GM12878 (cell line): ENCODE results near the gene DGKB. TPM values are rescaled to one million over a fixed set of nuclear protein-coding genes. Genes with fewer than 3 reads are reported as not detected.

Experiments used
- ATAC-seq: fragments of 200-7000 bp; cut with Tn5 transposase; 3 replicates; pipeline ENCODE4 v1.9.1; 2020; ENCODE audit warnings: mild to moderate bottlenecking, moderate library complexity
- BruUV-seq: library from RNA; stranded (reverse); fragments of 400-500 nt; replicated peaks from 2 replicates; lab custom pipeline; 2021; lab: Mats Ljungman, UMichigan
- CTCF ChIA-PET: fragments of 300-600 bp; sonication (Branson Sonifier 250); formaldehyde crosslinking; extraction: SDS; loops from one replicate; lab custom pipeline; 2021; ENCODE audit warnings: inconsistent platforms; lab: Yijun Ruan, JAX
- POLR2A ChIA-PET: fragments of 350-600 bp; formaldehyde crosslinking; extraction: SDS; loops from one replicate; lab custom pipeline; 2021; ENCODE audit warnings: inconsistent platforms; lab: Charles Lee
- RAD21 ChIA-PET: fragments of 300-600 bp; sonication (Branson Sonifier 250); formaldehyde crosslinking; loops from one replicate; lab custom pipeline; 2023; ENCODE audit warnings: antibody characterized with exemption; ENCODE audit not compliant: unreplicated experiment; lab: Charles Lee
- SMC1A ChIA-PET: fragments of 300-600 bp; sonication (Branson Sonifier 250); formaldehyde crosslinking; loops from one replicate; lab custom pipeline; 2023; ENCODE audit not compliant: unreplicated experiment, uncharacterized antibody; lab: Charles Lee
- DNase-seq: peaks from one replicate; pipeline ENCODE4 v3.0.0-alpha.2; 2011; ENCODE audit warnings: low read depth, low spot score
- FAIRE-seq: peaks from 3 replicates; lab custom pipeline; 2011; peaks lifted over from hg19 to GRCh38; lab: Jason Lieb, UNC
- H2AFZ ChIP-seq: 2 replicates; pipeline ENCODE4 v1.6.0; 2011; ENCODE audit warnings: low read depth, low read length, control low read depth; ENCODE audit not compliant: control insufficient read depth
- H3K27ac ChIP-seq: 2 replicates; pipeline ENCODE4 v1.5.1; 2011; ENCODE audit warnings: control low read depth; ENCODE audit not compliant: control insufficient read depth, insufficient read depth
- H3K27me3 ChIP-seq, 2 experiments: replicated peaks in 1 of 2; 2 replicates each; pipeline versions ENCODE4 v1.6.0 to v1.6.1; 2011; ENCODE audit warnings: low read length in 1 of 2; ENCODE audit not compliant: control insufficient read depth in 2 of 2, insufficient read depth in 2 of 2
- H3K36me3 ChIP-seq, 2 experiments: 2 replicates each; pipeline ENCODE4 v1.5.1; 2011; ENCODE audit warnings: low read length in 1 of 2; ENCODE audit not compliant: control insufficient read depth in 2 of 2, insufficient read depth in 2 of 2
- H3K4me1 ChIP-seq: 2 replicates; pipeline ENCODE4 v1.6.1; 2011; ENCODE audit warnings: mild to moderate bottlenecking, low read length, moderate library complexity, mixed read lengths; ENCODE audit not compliant: control insufficient read depth, insufficient read depth
- H3K4me2 ChIP-seq: 2 replicates; pipeline ENCODE4 v1.6.0; 2011; ENCODE audit warnings: control low read depth; ENCODE audit not compliant: control insufficient read depth, insufficient read depth
- H3K4me3 ChIP-seq: fragments of 200-600 bp; sonication (generic); 2 replicates; pipeline ENCODE4 v1.5.1; 2016
- H3K79me2 ChIP-seq: 2 replicates; pipeline ENCODE4 v1.6.0; 2011; ENCODE audit warnings: low read length; ENCODE audit not compliant: control insufficient read depth, insufficient read depth
- H3K9ac ChIP-seq: 2 replicates; pipeline ENCODE4 v1.8.0; 2011; ENCODE audit warnings: low read length, control low read depth, mixed read lengths; ENCODE audit not compliant: control insufficient read depth, insufficient read depth
- H3K9me3 ChIP-seq: replicated peaks from 3 replicates; pipeline ENCODE4 v1.5.1; 2011; ENCODE audit warnings: mild to moderate bottlenecking, low read length; ENCODE audit not compliant: control insufficient read depth, insufficient read depth
- H4K20me1 ChIP-seq: 2 replicates; pipeline ENCODE4 v1.6.0; 2011; ENCODE audit not compliant: control insufficient read depth, insufficient read depth
- ATF7 ChIP-seq: fragments of 450-650 bp; IDR thresholded peaks from 2 replicates; pipeline ENCODE4 v1.6.1; 2016; ENCODE audit warnings: low read depth, mild to moderate bottlenecking
- CHD1 ChIP-seq: IDR thresholded peaks from 2 replicates; pipeline ENCODE4 v1.6.1; 2012; ENCODE audit warnings: low read depth, low read length, improper control_type of control experiment
- EP300 ChIP-seq, 2 experiments: fragments of 150-350 bp in 1 of 2; IDR thresholded peaks; 2 replicates each; pipeline ENCODE4 v1.6.1; 2011 to 2012; ENCODE audit warnings: low read depth in 2 of 2, low read length in 2 of 2, borderline replicate concordance in 1 of 2, improper control_type of control experiment in 1 of 2, inconsistent platforms in 1 of 2; ENCODE audit not compliant: control insufficient read depth in 1 of 2
- NR2C1 ChIP-seq: fragments of 450-650 bp; IDR thresholded peaks from 2 replicates; pipeline ENCODE4 v1.6.1; 2017; ENCODE audit warnings: antibody characterized with exemption, mild to moderate bottlenecking, moderate library complexity
- SREBF2 ChIP-seq: IDR thresholded peaks from 2 replicates; pipeline ENCODE4 v1.6.1; 2012; ENCODE audit warnings: mild to moderate bottlenecking, low read length
- ZZZ3 ChIP-seq: IDR thresholded peaks from 2 replicates; pipeline ENCODE4 v1.6.1; 2011; ENCODE audit warnings: low read depth; ENCODE audit not compliant: control insufficient read depth, insufficient read length
- in situ Hi-C: fragments of 300-500 bp; cut with MboI; formaldehyde crosslinking; loops from 9 replicates; pipeline ENCODE4 v1.14.3; 2018; ENCODE audit warnings: mixed read lengths
- intact Hi-C: fragments of 100-400 bp; cut with micrococcal nuclease; formaldehyde crosslinking; loops from one replicate; pipeline ENCODE4 v1.14.2; 2022; ENCODE audit not compliant: unreplicated experiment
- polyA plus RNA-seq, 11 experiments: library from polyadenylated mRNA; depleted of rRNA in 4 of 11; unstranded in 6 of 11; stranded (reverse) in 5 of 11; fragments of >200 nt; fragmentation: Nextera tagmentation in 4 of 11; fragmentation: Illumina TruSeq in 1 of 11; extraction: Ambion mirVana in 4 of 11; extraction: Trizol in 1 of 11; gene quantifications; 1 replicate in 1 of 11; 2 replicates in 10 of 11; pipeline versions ENCODE4 v1.2.1 to v1.2.3, GENCODE V29; 2011 to 2016; ENCODE audit warnings: inconsistent platforms in 2 of 11, missing spikeins in 2 of 11, low read depth in 1 of 11
- total RNA-seq, 4 experiments: library from RNA; depleted of rRNA in 3 of 4; stranded (reverse); fragments of >200 nt in 3 of 4; fragmentation: Illumina TruSeq in 1 of 4; extraction: Trizol in 1 of 4; gene quantifications; 2 replicates each; pipeline versions ENCODE4 v1.2.1 to v1.2.3, GENCODE V29; 2013 to 2021
- TF ChIP-seq, protein P1 (sequence below): fragments of 450-650 bp; IDR thresholded peaks from 2 replicates; pipeline ENCODE4 v1.6.1; 2017; ENCODE audit warnings: mild to moderate bottlenecking, moderate library complexity

DGKB gene
- total and polyA plus RNA-seq, 10 of the 15 experiments (the other 5 are each of a cell fraction or from before 2014, with no cell fraction given) = 0.02 to 0.10 (median 0.04) TPM; not detected in 6

DNA sequence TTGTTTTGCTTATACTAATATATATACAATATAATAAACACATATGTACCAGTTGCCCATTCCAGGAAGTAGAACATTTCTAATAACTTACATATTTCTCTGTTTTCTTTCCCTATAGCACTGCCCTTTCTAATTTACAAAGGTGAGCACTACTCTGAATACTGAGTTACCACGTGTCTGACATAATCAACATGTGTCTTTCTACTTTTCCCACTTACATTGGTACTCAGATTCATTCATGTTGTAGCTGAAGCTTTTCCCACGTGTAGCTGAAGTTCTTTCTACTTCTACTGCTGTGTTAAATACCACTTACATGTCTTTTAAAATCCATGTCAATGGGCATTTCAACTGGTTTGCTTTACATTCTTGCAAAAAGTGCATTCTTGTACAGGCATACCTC is 317.3 kb downstream of the DGKB start (continued):
- TF ChIP-seq ZZZ3 = no peak
- TF ChIP-seq NR2C1 = no peak
- TF ChIP-seq, all 136 proteins: peak for 0

DNA sequence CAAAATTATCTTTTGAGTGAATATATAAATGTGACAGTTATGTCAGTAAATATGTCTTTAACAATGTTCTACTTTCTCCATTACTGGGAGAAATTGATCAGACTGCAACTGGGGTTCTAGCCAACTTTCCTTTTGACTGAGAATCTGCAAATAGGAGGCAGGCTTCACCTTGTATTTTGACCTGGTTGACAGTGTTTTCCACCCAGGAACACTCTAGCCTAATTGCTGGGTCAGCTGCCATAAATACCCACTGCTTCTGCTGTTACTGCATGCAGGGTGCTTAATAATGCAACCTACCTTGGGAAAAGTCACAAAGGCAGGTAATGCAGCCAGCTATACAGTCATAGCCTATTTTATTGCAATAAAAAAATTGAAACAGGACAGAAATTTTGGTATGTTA is 319.0 kb downstream of the DGKB start:
- SMC1A ChIA-PET = no interaction called here
- H3K9me3 ChIP-seq = no peaks in the 10 kb centered on the region
- no peak overlapping the region for H3K4me3 ChIP-seq
- H3K27me3 ChIP-seq = no peaks in the 10 kb centered on the region
- BruUV-seq = no TSS peak
- RAD21 ChIA-PET = no interaction called here
- POLR2A ChIA-PET = no interaction called here
- no peak for FAIRE-seq
- intact Hi-C loops (no loop called here), in situ Hi-C loops (no loop called here)
- H3K79me2 ChIP-seq = no peaks in the 10 kb centered on the region
- no peak for TF ChIP-seq CHD1
- TF ChIP-seq ATF7 = no peak
- TF ChIP-seq SREBF2 = no peak
- TF ChIP-seq EP300 (IDR thresholded peaks at IDR 0.05; ENCODE audit: borderline replicate concordance in 1 of 2, control insufficient read depth in 1 of 2, low read depth in 2 of 2, low read length in 2 of 2) = no peak
- TF ChIP-seq, protein P1, sequence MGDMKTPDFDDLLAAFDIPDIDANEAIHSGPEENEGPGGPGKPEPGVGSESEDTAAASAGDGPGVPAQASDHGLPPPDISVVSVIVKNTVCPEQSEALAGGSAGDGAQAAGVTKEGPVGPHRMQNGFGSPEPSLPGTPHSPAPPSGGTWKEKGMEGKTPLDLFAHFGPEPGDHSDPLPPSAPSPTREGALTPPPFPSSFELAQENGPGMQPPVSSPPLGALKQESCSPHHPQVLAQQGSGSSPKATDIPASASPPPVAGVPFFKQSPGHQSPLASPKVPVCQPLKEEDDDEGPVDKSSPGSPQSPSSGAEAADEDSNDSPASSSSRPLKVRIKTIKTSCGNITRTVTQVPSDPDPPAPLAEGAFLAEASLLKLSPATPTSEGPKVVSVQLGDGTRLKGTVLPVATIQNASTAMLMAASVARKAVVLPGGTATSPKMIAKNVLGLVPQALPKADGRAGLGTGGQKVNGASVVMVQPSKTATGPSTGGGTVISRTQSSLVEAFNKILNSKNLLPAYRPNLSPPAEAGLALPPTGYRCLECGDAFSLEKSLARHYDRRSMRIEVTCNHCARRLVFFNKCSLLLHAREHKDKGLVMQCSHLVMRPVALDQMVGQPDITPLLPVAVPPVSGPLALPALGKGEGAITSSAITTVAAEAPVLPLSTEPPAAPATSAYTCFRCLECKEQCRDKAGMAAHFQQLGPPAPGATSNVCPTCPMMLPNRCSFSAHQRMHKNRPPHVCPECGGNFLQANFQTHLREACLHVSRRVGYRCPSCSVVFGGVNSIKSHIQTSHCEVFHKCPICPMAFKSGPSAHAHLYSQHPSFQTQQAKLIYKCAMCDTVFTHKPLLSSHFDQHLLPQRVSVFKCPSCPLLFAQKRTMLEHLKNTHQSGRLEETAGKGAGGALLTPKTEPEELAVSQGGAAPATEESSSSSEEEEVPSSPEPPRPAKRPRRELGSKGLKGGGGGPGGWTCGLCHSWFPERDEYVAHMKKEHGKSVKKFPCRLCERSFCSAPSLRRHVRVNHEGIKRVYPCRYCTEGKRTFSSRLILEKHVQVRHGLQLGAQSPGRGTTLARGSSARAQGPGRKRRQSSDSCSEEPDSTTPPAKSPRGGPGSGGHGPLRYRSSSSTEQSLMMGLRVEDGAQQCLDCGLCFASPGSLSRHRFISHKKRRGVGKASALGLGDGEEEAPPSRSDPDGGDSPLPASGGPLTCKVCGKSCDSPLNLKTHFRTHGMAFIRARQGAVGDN = no peak
- H3K4me2 ChIP-seq = no peak overlapping the region
- no peak overlapping the region for H2AFZ ChIP-seq
- H4K20me1 ChIP-seq = no peaks in the 10 kb centered on the region
- H3K4me1 ChIP-seq = no peaks in the 10 kb centered on the region
- no peaks in the 10 kb centered on the region for H3K36me3 ChIP-seq
- ATAC-seq = no peak
- H3K27ac ChIP-seq = no peak overlapping the region
- DNase-seq = no peak
- CTCF ChIA-PET = no interaction called here
- no peak overlapping the region for H3K9ac ChIP-seq
